ENCODE data around the gene GSDME. TPM values are rescaled to one million over a fixed set of nuclear protein-coding genes. Genes with fewer than 3 reads are reported as not detected.

GSDME gene
- total RNA-seq, 1 experiment from 2014 or later, result 5.5 TPM

DNA sequence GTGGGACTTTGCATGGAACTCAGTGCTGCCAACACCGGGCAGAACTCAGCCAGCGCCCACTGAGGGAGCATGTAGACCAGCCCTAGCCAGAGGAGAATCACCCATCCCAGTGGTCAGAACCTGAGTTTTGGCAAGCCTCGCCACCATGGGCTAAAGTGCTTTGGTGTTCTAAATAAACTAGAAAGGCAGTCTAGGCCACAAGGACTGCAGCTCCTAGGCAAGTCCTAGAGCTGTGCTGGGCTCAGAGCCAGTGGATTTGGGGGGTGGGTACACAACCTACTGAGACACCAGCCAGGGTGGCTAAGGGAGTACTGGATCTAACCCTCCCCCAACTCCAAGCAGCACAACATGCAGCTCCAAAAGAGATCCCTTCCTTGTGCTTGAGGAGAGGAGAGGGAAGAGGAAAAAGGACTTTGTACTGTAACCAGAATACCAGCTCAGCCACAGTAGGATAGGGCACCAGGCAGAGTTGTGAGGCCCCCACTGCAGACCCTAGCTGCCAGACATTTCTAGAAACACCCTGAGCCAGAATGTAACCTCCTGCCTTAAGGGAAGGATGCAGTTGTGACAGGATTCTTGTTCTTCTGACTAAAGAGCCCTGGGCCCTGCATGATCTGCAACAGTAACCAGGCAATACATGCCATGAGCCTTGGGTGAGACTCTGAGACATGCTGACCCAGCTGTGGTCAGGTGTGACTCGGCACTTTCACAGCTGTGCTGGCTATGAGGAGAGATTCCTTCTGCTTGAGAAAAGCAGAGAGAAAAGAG, 24.4 kb downstream of the GSDME start:
- Mint-ChIP-seq H3K27me3 (ENCODE audit: low read depth) (peaks cover 24% of the 10 kb centered on the region), H3K4me3 (no peak overlapping the region), H3K36me3 (ENCODE audit: insufficient read depth in 1 of 3, low read depth in 3 of 3) (peaks cover 0 to 33% (median 8%) of the 10 kb centered on the region in 3 experiments; a peak in 6 of 7 replicates), H3K4me1 (peaks cover 0 to 8% of the 10 kb centered on the region in 2 experiments; a peak in 3 of 4 replicates), H3K9me3 (peaks cover 18 to 22% of the 10 kb centered on the region in 2 experiments; a peak in 4 of 5 replicates), H3K27ac (peak overlapping the region in 1 of 3 experiments; percentile 65; a peak in 3 of 7 replicates)
- Histone ChIP-seq H2AFZ (ENCODE audit: low read length) (no peak overlapping the region), H3K18ac (ENCODE audit: insufficient read length, low read depth, low read length) (no peak overlapping the region), H3K79me1 (ENCODE audit: insufficient read depth, low read depth, low read length, poor library complexity, severe bottlenecking) (no peaks in the 10 kb centered on the region), H3K79me2 (ENCODE audit: insufficient read depth, low read length) (no peaks in the 10 kb centered on the region), H3T11ph (ENCODE audit: low read length) (no peak overlapping the region), H3K23me2 (ENCODE audit: insufficient read length, low read depth, low read length, poor library complexity, severe bottlenecking) (no peaks in the 10 kb centered on the region), H3K4me1 (ENCODE audit: insufficient read depth, low read length) (no peaks in the 10 kb centered on the region), H3K9me3 (ENCODE audit: control insufficient read depth, low read depth, low read length) (no peaks in the 10 kb centered on the region), H3K4ac (ENCODE audit: low read depth, low read length) (no peak overlapping the region), H4K5ac (ENCODE audit: insufficient read length, low read depth, low read length) (no peak overlapping the region), H3K9ac (ENCODE audit: extremely low read depth, insufficient read length, low read length) (no peak overlapping the region), H4K91ac (ENCODE audit: insufficient read length, low read depth, low read length) (no peak overlapping the region), H3K27ac (ENCODE audit: insufficient read length, low read depth, low read length) (no peak overlapping the region), H3K4me2 (ENCODE audit: insufficient read depth, insufficient read length, low read length) (no peak overlapping the region), H2AK5ac (ENCODE audit: insufficient read length, low read length) (no peak overlapping the region), H3K27me3 (ENCODE audit: insufficient read depth, low read length) (no peaks in the 10 kb centered on the region), H4K20me1 (ENCODE audit: control insufficient read depth, insufficient read depth, insufficient read length) (no peaks in the 10 kb centered on the region), H3K56ac (ENCODE audit: insufficient read length, low read depth, low read length) (no peak overlapping the region), H4K8ac (replicated peaks; ENCODE audit: insufficient read length, low read depth, low read length) (no peak overlapping the region), H2BK20ac (ENCODE audit: low read depth, low read length, poor library complexity, severe bottlenecking) (no peak overlapping the region), H3K14ac (ENCODE audit: insufficient read depth, low read length) (no peak overlapping the region), H3K23ac (ENCODE audit: insufficient read length, low read depth, low read length) (no peak overlapping the region), H2BK12ac (ENCODE audit: insufficient read length, low read depth, low read length) (no peak overlapping the region), H2BK5ac (ENCODE audit: insufficient read length, low read length) (no peak overlapping the region), H2BK120ac (ENCODE audit: low read depth, low read length, poor library complexity, severe bottlenecking) (no peak overlapping the region), H2BK15ac (ENCODE audit: low read depth, low read length) (no peak overlapping the region)
- no peak for DNase-seq
- WGBS (ENCODE audit: extremely low coverage, insufficient read length, low lambda C conversion rate), result no CpG with 5 or more reads among the region's 4 CpGs
- TF ChIP-seq CTCF (conservative IDR thresholded peaks at IDR 0.05), result no peak

Measured in H9 (cell line).